Loucy (cell line): ENCODE results near the gene VPS26A.
A peak's percentile ranks its signal among the peaks of the same experiment; 100 is the strongest.

Experiments
- H2AFZ ChIP-seq: fragments of 200-600 bp; sonication (generic); 2 replicates; pipeline ENCODE4 v1.6.0; 2016; ENCODE audit warnings: antibody characterized with exemption, mild to moderate bottlenecking, low read length, moderate library complexity
- H3F3A ChIP-seq: fragments of 200-600 bp; 2 replicates; pipeline ENCODE4 v1.6.0; 2016; ENCODE audit warnings: antibody characterized with exemption, low read depth, mild to moderate bottlenecking
- H3K27me3 ChIP-seq: fragments of 200-600 bp; sonication (generic); 2 replicates; pipeline ENCODE4 v1.6.1; 2014; ENCODE audit warnings: low read length, mild to moderate bottlenecking; ENCODE audit not compliant: insufficient read depth, poor library complexity, severe bottlenecking
- H3K36me3 ChIP-seq: fragments of 200-600 bp; sonication (generic); 2 replicates; pipeline ENCODE4 v1.6.1; 2016; ENCODE audit warnings: low read length; ENCODE audit not compliant: insufficient read depth
- H3K4me1 ChIP-seq: fragments of 200-600 bp; sonication (generic); 2 replicates; pipeline ENCODE4 v1.5.1; 2014; ENCODE audit warnings: low read length, mild to moderate bottlenecking; ENCODE audit not compliant: insufficient read depth, poor library complexity, severe bottlenecking
- H3K4me2 ChIP-seq: fragments of 200-600 bp; sonication (generic); 2 replicates; pipeline ENCODE4 v1.6.0; 2014; ENCODE audit warnings: antibody characterized with exemption, low read length, low read depth, mild to moderate bottlenecking; ENCODE audit not compliant: poor library complexity, severe bottlenecking
- H3K4me3 ChIP-seq: fragments of 200-600 bp; sonication (generic); 2 replicates; pipeline ENCODE4 v1.5.1; 2014; ENCODE audit warnings: low read length, mild to moderate bottlenecking, mixed read lengths; ENCODE audit not compliant: poor library complexity, severe bottlenecking
- H3K79me2 ChIP-seq: fragments of 200-600 bp; sonication (generic); 2 replicates; pipeline ENCODE4 v1.6.1; 2014; ENCODE audit warnings: low read length; ENCODE audit not compliant: insufficient read depth
- H3K9ac ChIP-seq: fragments of 200-600 bp; sonication (generic); 2 replicates; pipeline ENCODE4 v1.6.0; 2014; ENCODE audit warnings: mild to moderate bottlenecking, low read depth, low read length, moderate library complexity; ENCODE audit not compliant: poor library complexity, severe bottlenecking
- H3K9me2 ChIP-seq: fragments of 200-600 bp; sonication (generic); replicated peaks from 2 replicates; pipeline ENCODE4 v1.6.1; 2016; ENCODE audit warnings: low read depth, low read length, mixed read lengths
- H3K9me3 ChIP-seq: fragments of 200-600 bp; sonication (generic); 2 replicates; pipeline ENCODE4 v1.6.1; 2014; ENCODE audit warnings: mild to moderate bottlenecking, antibody characterized with exemption, low read length, low read depth; ENCODE audit not compliant: insufficient read depth
- H4K20me1 ChIP-seq: fragments of 200-600 bp; sonication (generic); 2 replicates; pipeline ENCODE4 v1.6.0; 2014; ENCODE audit warnings: antibody characterized with exemption, low read length, mild to moderate bottlenecking; ENCODE audit not compliant: insufficient read depth, poor library complexity, severe bottlenecking
- CTCF ChIP-seq: fragments of 200-600 bp; sonication (generic); conservative IDR thresholded peaks from 2 replicates; pipeline ENCODE4 v1.5.1; 2014; ENCODE audit warnings: mild to moderate bottlenecking, antibody characterized with exemption, low read length
- EZH2phosphoT487 ChIP-seq: fragments of 200-600 bp; IDR thresholded peaks from 2 replicates; pipeline ENCODE4 v1.6.1; 2018; ENCODE audit warnings: antibody characterized with exemption, mild to moderate bottlenecking, moderate library complexity, borderline replicate concordance

VPS26A gene

GRCh38 chr10:69097729-69098128 is 26.2 kb upstream of the VPS26A start:
- no peaks in the 10 kb centered on the region for H3K79me2 ChIP-seq
- H3F3A ChIP-seq: no peaks in the 10 kb centered on the region
- no peaks in the 10 kb centered on the region for H4K20me1 ChIP-seq
- H3K4me3 ChIP-seq: no peak overlapping the region
- H3K9ac ChIP-seq: no peak overlapping the region
- peaks cover 12% of the 10 kb centered on the region for H3K4me1 ChIP-seq
- no peaks in the 10 kb centered on the region for H3K9me3 ChIP-seq
- no peak overlapping the region for H2AFZ ChIP-seq
- no peak for TF ChIP-seq CTCF
- no peak for TF ChIP-seq EZH2phosphoT487
- no peaks in the 10 kb centered on the region for H3K36me3 ChIP-seq
- H3K4me2 ChIP-seq: no peak overlapping the region
- H3K27me3 ChIP-seq: no peaks in the 10 kb centered on the region
- H3K9me2 ChIP-seq: no peaks in the 10 kb centered on the region

GRCh38 chr10:69100136-69100872 is 23.7 kb upstream of the VPS26A start:
- Histone ChIP-seq H2AFZ (no peak overlapping the region), H3K9me3 (no peaks in the 10 kb centered on the region), H3K36me3 (peaks cover 16% of the 10 kb centered on the region; the same call in 1 of the 2 replicates), H4K20me1 (no peaks in the 10 kb centered on the region), H3F3A (no peaks in the 10 kb centered on the region), H3K4me2 (no peak overlapping the region), H3K27me3 (no peaks in the 10 kb centered on the region), H3K4me3 (no peak overlapping the region), H3K79me2 (no peaks in the 10 kb centered on the region), H3K9me2 (no peaks in the 10 kb centered on the region), H3K9ac (no peak overlapping the region), H3K4me1 (peaks cover 8% of the 10 kb centered on the region)
- no peak for TF ChIP-seq EZH2phosphoT487
- TF ChIP-seq CTCF: no peak

- no peak overlapping the region for H3K4me3 ChIP-seq
- TF ChIP-seq CTCF (no peak), EZH2phosphoT487 (no peak)
- no peaks in the 10 kb centered on the region for H4K20me1 ChIP-seq
- 0 out of 2 replicates have a peak overlapping the region, but pooled peaks have one; percentile 52 for H2AFZ ChIP-seq
- no peaks in the 10 kb centered on the region for H3F3A ChIP-seq
- H3K4me2 ChIP-seq: peak overlapping the region; percentile 17
- no peaks in the 10 kb centered on the region for H3K79me2 ChIP-seq
- H3K9me3 ChIP-seq: no peaks in the 10 kb centered on the region
- H3K9me2 ChIP-seq: no peaks in the 10 kb centered on the region
- H3K27me3 ChIP-seq: no peaks in the 10 kb centered on the region
- peaks cover 8% of the 10 kb centered on the region for H3K4me1 ChIP-seq
- no peak overlapping the region for H3K9ac ChIP-seq
- peaks cover 18% of the 10 kb centered on the region; the same call in 1 of the 2 replicates for H3K36me3 ChIP-seq
These were observed 22.4 kb upstream of the VPS26A start for GRCh38 chr10:69101451-69102095.
